Glomerular visceral epithelial cell (primary cell): Measurements from ENCODE around the gene BEST1.
"Not testable (repeated sequence)": the region's sequence is repeated elsewhere in the genome, so short reads cannot be mapped to it uniquely, and the experiment has no call there.

ENCODE experiments used
- DNase-seq: peaks from one replicate; pipeline ENCODE4 v3.0.0-alpha.2; 2016; ENCODE audit errors: extremely low spot score

Gene BEST1

DNA sequence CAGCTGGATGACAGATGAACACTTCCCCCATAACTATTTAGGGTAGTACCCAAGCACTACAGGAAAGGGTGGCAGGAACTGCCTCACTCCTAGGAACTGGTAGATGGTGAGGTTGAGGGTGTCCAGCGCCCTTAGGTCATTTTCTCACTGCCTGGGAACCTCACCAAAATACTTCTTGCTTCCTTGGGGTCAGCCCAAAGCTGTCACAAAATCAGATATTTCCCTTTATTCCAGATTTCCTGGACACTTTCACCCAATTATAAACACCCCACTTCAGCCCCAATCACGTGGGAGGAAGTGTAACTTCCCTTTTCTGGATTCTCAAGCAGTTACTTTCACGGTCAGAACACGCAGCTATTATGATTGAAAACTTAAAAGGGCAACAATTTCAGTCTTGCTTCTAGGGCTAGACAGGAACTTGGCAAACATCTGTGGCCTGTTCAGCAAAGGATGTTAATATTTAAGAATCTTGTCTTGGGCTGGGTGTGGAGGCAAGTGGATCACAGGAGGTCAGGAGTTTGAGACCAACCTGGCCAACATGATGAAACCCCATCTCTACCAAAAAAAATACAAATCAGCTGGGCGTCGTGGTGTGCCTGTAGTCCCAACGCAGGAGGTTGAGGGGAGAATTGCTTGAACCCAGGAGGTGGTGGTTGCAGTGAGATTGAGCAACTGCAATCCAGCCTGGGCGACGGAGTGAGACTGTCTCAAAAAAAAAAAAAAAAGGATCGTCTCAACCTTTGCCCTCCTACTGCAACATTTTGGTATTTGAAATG, 13.3 kb downstream of the BEST1 start:
- peak; percentile 54 for DNase-seq

DNA sequence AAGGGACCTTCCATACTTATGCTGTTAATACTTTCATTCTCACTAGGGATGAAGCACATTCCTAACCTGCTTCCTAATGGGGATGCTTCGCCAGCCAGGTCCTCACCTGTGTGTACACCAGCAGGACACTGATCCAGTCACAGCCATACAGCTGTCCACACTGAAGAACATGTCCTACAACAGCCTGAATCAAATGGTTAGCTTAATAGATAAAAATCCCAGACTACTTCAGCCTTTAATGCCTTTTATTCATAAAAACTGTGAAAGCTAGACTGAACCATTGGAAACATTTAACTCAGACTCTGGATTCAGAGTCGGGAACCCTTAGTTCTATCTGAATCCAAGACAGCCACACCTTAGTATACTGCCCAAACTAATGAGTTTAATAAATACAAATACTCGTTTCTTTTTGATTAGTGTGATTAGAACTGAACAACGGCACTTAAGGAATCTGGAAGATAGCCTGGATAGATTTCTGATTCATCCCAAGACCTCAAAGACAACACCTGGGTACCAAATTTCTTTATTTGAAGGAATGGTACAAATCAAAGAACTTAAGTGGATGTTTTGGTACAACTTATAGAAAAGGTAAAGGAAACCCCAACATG, 14.0 kb downstream of the BEST1 start:
- no peak for DNase-seq

DNA sequence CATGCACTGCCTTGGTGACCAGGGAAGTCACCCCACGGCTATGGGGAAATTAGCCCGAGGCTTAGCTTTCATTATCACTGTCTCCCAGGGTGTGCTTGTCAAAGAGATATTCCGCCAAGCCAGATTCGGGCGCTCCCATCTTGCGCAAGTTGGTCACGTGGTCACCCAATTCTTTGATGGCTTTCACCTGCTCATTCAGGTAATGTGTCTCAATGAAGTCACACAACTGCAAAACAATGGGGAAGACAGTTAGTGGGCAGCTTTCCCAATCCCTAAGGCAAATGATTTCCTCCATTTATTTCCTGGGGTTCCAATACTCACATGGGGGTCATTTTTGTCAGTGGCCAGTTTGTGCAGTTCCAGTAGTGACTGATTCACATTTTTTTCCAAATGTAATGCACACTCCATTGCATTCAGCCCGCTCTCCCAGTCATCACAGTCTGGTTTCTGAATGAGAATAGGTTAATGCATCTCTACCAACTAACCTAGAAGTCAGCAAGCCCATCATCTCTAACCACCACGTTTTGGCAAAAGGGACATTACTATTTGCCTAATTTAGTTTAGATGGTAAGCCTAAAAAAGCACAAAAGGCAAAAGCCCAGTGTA, 14.6 kb downstream of the BEST1 start:
- not testable (repeated sequence) for DNase-seq

DNA sequence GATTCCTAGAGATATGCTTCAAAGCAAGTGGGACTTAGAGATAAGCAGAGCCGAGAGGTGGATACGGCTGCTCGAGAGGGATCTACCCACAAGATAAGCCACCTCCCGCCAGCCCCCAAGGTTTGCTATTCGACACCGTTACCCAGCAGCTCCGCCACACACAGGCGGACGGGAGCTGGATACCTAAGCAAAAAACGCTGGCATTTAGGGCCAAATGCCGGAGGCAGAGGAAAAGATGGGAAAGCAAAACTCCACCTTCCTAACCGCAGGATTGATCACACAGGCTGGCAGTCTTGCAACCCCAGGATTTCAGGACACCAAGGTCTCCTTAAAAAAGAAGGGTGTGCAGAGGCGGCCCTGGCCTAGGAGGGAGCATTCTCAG, 16.6 kb downstream of the BEST1 start:
- peak; percentile 42 for DNase-seq

DNA sequence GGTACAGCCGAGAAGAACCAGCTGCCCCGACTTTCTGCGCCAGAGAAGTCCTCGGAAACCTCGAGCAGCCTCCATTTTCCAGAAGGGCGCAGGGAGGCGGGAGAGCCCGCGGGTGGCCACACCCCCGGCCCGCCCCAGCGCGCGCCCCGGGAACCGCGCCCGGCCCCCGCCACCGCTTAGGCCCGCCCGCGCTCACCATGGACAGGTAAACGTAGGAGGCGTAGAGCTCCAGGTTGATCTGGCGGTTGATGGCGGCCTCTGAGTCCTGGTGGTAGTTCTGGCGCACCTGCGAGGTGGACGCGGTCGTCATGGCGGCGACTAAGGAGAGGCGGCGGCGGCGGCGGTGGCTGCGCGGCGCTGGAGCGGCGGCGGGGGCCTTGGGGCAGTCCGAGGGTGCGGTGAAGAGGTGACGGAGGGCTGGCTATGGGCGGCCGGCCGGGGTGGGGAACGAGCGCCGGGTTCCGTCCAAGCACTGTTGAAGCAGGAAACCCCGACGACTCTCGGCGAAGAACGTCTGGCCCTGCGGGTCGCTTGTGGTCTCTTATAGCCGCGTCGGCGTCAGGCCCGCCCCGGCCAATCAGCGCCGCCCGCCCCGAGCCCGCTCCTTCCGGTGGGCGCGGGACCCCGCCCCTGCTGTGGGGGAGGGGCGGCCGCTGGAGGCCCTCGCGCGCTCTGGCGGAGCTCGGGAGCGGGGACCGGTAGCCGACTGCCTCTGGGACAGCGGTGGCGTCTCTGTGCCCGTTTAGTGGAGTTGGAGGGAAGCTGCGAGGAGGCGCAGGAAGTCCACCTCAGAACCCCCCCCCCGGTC, 17.2 kb downstream of the BEST1 start, which contains the start of gene FTH1:
FTH1 (minus strand) TSS at position 519 of the 808 bp plus-strand sequence; CDS start at position 310, 209 bp downstream.
- peak; percentile 93 for DNase-seq

DNA sequence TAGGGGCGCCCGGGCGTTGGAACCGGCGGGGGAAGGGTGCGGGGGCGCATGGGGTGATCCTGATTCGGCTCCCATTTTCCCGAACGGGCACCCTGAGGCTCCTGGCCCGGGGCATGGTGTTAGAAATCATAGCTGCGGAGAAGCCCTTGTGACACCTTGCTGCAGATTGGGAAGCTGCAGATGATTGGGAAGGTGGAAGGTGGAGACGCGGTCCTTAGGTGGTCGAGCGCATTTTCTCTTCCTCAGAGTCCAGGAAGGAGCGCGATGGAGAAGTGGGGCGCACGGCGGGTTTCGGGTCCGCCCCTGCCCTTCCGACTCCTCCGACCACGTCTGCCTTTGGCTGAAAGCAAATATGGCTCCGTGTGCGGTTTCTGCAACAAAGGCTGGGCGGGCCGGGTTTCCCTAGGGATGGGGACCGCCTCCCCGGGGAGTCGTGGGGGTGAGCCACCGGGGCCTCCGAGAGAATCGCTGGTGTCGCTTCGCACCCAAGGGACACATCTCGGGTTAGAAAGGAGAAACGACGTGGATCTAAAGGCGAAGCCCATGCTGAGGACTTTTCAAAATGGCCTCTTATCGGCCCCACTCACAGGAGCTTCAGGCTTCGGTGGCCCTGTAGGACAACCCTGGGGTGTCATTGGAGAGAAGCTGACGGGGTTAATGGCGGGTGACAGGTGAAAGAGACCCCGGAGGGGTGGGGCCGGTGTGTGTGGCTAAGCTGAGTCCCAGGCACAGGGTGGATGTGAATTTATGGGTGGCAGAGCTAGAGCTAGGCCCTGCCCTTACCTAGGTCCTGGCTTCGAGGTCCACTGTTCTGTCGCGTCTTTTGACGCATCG, 18.0 kb downstream of the BEST1 start:
- DNase-seq: peak; percentile 32

DNA sequence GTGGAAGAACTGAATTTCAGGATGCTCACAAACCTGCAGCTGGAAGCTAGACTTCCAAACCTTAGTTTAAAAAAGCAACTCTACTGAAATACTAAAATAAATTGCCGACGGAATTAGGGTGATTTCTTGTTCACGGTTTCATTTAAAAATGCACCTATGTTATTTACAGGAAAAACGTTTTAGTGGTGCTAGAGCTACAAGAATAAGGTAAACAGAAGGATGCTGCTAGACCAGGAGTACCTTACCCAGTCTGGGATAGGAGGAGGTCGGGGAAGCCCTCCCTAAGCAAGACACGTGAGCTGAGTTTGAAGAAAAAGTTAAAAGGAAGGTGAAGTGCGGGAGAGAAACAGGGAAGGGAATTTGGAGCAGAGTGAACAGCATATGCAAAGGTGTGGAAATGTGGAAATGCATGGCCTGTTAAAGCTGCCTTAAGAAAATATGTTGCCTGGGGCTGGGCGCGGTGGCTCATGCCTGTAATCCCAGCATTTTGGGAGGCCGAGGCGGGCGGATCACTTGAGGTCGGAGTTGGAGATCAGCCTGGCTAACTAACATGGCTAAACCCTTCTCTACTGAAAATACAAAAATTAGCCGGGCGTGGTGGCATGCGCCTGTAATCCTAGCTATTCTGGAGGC, 18.7 kb downstream of the BEST1 start:
- DNase-seq: no peak

DNA sequence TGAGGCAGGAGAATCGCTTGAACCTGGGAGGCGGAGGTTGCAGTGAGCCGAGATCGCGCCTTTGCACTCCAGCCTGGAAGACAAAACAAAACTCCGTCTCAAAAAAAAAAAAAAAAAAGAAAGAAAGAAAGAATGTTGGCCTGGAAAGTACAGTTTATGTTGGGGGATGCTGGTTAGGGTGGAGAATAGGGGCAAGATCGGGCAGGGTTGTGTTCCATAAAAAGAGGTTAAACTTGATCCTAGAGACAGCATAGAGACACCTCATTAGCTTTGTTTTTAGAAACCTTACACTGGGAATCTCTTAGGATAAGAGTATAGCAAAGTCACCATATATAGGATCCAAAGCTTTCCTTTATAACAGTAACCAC, 19.2 kb downstream of the BEST1 start:
- DNase-seq: no peak

DNA sequence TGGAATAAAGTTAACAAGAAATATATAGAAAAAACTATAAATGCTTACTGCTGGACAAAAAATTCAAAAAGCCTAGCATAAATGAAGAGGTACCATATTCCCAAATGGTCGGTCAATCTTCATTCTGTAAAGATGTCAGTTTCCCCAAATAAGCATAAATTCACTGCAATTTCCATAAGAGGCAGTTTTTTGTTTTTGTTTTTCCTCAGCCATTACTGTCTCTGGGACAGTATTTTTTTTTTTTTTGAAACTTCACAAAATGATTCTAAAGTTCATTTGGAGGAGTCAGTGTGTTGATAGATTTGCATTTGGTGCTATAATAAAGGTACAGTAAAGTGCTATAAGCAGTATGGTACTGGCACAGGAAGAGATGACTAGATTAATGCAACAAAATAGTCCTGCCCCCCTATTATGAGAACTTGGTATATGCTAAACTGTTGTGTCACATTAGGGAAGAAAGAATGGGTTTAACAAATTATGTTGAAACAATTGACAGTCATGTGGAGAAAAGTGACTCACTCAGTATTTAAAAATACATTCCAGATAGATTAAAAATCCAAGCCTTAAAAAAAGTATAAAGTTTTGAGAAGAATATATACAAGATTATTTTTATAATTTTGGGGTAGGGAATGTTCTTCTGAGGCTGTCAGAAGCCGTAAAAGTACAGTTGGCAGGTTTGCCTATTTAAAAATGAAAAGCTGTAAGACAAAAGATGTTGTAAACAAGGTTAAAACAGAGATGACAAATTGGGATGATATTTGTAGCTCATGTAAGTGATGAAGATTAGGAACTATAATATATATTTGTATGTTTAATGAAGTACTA, 19.9 kb downstream of the BEST1 start:
- DNase-seq: peak; percentile 26

DNA sequence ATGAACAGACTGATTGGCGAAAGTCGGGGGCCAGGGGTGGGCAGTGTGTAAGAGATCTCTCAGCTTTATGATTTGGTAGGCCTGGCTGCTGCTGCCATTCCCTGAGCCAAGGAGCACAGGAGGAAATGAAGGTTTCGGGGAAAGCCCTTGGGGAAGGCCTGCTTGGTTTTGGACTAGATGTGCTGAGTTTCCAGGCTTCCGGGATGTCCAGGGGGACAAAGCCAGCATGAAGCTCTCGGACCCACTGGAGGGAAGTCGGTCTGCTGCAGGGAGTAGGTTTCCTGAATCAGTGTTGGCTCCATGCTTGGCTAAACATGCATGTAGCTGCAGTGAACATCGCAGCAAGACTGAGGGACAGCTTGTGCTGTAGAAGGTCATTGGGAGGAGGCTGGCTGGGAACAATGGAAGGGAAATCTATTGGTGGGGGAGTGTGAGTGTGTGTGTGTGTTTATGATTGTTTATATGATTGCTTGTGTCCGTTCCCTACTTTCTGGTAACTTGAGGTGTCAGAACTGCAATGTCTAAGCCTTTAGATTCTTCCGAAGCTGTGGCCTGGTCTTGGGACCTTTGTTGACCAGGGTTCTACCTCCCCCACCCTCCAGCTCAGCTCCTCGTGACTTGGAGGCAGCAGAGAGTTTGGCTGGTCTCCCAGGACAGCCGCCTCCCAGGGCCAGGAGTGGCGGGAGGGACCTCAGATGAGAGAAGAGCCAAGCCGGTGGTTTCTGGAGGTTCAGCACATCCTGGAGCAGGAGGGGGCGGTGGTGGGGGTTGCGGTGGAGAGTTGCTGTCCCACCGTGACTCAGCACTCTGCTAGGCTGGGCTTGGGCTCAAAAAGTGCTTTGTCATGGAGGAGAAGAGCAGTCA, 21.3 kb downstream of the BEST1 start:
- peak; percentile 99 for DNase-seq

DNA sequence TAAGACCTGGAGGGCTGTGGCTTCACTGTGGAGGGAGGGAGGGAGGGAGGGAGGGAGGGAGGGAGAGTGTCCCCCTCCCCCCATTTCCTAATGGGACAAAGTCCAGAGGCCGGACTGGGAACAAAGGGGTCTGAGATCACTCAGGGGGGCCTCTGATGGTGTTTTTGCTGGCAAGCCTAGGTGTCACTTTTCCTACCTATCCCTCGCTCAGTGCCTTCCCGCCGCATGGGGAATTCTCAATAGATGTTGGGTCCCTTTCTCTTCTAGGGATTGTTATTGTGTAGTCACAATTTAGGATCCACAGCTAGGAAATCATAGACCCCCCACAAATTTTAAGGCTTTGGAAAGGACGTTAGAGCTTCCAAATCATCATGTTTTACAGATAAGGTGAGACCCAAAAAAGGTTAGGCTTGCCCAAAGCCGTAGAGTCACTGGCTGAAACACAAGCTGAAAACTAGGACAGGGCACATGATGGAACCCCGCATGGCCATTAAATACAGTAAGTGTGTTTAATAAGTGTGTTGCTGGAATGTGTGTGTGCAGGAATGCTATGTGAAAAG, 22.0 kb downstream of the BEST1 start:
- DNase-seq: no peak

DNA sequence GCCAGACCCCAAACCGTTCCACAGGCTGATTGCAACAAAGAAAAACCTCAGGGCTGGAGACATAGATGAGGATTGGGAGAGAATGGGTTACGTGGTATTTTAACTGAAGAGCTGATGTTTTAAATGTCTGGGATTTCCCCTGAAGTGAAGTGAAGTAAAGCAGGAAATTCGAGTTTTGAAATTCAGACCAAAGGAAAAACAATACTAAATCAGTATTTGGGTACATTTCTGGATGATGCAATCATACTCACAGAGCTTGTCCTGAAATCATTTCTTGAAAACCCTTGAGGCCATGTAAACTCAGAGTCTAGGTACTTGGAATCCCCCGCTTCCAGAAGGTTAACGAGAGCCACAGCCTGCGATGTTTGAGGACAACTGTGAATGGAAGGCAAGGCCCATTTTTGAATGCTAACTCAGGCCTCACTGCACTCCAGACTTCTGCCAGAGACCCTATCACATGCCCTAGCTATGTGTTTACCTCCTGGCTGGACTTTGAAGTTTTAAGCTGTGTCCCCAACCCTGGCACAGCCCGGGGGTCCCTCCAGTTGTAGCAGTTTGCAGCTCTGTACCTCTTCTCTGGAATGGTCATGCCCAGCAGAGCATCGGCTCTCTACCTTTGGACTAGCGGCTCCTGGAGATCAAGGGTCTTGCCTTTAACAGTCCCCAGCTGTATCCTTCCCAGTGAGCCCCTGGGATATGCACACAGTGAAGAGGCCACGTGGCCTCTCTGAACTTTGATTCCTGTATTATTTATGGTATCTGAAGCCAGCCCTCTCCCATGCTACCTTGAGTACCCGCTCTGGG, 22.7 kb downstream of the BEST1 start:
- peak; percentile 89 for DNase-seq

DNA sequence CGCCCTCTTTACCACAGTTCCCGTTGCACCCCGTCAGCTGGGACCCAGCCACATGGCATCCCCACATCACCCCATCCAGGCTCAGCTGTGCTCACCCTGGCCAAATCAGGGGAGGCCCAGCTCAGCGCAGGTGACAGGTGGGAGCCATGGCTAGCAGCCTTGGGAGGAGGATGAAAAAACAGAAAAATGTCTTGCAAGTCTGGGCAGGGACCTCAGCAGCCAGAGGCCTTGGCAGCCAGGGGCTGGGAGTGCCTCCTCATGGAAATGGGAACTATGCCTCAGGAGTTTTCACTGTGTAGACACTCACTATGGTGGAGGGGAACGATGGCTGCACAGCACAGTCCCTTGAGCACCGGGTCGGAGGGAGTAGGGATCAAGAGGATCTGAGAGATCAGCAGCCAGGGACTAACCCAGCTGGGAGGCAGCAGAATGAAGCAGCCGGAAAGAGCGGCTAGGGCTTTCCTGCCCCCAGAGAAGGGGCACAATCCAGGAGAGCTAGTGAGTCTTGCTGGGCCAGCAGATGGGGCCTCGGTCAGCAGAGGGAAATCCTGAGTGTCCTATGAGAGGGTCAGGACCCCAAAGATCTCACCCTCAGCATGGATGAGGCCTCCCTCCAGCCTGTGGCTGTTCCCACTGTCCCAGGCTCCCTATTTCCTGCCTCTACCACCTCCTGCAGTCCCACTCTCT, 23.5 kb downstream of the BEST1 start:
- no peak for DNase-seq

DNA sequence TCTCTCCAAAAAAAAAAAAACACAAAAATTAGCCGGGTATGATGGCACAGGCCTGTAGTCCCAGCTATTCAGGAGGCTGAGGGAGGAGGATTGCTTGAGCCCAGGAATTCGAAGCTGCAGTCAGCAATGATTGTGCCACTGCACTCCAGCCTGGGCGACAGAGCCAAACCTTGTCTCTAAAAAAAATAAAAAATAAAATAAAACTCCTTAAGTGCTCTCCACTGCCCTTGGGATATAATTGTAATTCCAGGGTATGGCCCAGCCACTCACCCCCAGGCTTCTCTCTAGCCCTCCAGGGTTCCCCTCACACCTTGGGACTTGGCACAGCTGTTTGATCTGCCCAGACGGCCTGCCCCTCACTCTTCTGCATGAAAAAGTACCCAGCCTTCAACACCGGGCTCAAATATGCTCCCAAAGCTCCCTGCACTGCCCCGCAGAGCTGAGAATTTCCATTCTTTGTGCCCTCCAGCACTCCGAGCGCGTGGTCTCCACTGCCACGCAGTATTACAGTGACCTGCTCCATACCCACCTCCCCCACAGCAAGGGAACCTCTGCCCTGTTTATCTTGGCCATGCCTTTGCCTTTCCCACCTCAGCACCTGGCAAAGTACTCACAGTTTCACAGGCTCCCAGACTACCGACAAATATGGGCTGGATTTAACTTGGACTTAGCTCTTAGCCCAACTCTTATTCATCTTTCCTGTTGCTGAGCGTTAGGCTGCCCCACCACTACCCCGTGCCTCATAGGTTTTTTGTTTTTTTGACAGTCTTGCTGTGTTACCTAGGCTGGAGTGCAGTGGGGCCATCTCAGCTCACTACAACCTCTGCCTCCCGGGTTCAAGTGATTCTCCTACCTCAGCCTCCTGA, 24.8 kb downstream of the BEST1 start:
- no peak for DNase-seq

DNA sequence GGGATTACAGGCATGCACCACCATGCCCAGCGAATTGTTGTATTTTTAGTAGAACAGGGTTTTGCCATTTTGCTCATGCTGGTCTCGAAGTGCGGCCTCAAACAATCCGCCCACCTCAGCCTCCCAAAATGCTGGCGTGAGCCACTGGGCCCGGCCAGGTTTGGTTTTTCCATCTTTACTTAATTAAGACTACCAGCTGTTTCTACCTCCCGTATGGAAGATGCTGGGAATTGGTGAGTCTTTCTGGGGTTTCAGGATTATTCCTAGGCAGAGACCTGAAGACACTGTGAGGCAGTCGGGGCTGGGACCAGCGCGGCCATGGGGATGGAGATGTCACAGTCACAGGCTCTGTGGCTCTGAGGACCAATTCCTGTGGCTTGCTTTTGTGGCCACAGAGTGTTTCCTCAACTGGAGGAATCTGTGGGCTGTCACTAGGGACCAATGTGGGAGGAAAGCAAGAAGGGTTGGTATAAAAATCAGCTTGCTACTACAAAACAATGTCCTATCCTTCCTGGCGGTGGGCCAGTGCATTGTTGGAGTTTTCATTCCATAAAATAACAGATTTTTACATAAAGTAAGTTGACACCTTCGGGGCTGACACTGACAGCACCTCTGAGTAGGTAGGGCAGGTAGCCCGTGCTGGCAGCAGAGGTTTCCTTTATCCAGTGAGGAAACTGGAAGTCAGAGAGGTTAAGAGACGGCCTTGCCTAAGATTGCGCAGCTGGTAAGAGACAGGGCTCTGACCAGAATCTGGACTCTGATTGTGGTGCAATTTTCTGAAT, 25.7 kb downstream of the BEST1 start:
- no peak for DNase-seq

DNA sequence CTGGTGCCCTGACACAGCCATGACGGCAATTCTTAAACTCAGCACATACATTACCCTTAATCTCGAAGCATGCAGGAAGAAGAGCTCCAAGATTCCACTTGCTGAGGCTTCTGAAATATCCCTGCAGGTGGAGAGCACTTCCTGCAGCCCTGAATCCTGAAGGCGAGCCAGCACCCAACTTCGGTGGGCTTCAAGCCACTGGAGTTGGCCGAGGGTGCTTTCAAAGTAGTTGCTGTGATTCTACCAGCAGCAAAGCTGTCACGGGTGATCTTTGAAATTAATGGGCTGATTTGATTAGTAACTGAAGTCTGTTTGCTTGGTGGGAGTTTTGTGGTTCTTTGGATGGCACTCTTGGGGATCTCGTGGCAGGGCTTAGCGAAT, 26.3 kb downstream of the BEST1 start:
- no peak for DNase-seq
